Fibroblast of villous mesenchyme (primary cell): ENCODE data around the gene EIF3L. TPM values are rescaled to one million over a fixed set of nuclear protein-coding genes. Genes with fewer than 3 reads are reported as not detected.
A peak's percentile ranks its signal among the peaks of the same experiment; 100 is the strongest.

Source experiments
- DNase-seq: peaks from one replicate; pipeline ENCODE4 v3.0.0-alpha.2; 2010; ENCODE audit warnings: low read depth
- H3K4me3 ChIP-seq: 2 replicates; pipeline ENCODE4 v1.5.1; 2011; ENCODE audit warnings: low read depth, mild to moderate bottlenecking, low read length
- small RNA-seq: library from RNA; depleted of rRNA; stranded (forward); fragments of <200 nt; gene quantifications from one replicate; pipeline ENCODE3, GENCODE V24; 2012
- total RNA-seq: library from RNA; depleted of rRNA; stranded (reverse); fragments of >200 nt; gene quantifications from 2 replicates; pipeline ENCODE4 v1.2.3, GENCODE V29; 2012
- TF ChIP-seq, protein P1 (sequence below): IDR thresholded peaks from 2 replicates; pipeline ENCODE4 v1.5.1; 2012; ENCODE audit warnings: low read depth, mild to moderate bottlenecking, low read length; ENCODE audit not compliant: insufficient read depth

The EIF3L gene
- total RNA-seq, 1 donor, result 285 TPM

DNA sequence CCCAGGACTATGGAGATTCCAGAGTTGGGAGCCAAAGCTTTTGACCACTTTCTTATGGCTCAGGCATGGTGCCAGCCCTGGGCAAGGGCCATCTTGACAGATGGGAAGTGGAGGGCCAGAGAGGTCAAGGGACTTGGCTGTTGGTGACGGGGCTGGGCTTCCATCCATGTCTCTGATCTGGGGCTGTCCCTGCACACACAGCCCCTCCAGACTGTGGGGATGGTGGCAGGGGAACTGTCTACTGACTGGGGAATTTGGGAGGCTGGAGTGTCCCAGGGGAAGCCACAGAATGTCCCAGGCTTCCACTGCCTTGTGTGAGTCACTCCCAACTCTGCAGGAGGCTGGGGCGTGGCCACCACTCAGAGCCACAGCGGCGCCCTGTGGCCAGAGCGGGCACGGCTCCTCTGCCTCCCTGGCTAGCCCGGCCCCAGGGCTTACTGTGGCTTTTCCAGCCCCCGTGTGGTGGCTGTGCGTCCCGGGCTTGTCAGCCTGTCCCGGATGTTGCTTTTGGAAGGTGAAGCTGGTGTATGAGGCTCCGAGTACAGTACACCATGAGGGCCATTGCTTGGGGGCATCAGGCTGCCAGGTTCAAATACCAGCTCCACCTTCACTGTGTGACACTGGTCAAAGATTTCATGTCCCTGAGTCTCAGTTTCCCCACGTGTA lies 84.6 kb downstream of the EIF3L start:
- TF ChIP-seq, protein P1, sequence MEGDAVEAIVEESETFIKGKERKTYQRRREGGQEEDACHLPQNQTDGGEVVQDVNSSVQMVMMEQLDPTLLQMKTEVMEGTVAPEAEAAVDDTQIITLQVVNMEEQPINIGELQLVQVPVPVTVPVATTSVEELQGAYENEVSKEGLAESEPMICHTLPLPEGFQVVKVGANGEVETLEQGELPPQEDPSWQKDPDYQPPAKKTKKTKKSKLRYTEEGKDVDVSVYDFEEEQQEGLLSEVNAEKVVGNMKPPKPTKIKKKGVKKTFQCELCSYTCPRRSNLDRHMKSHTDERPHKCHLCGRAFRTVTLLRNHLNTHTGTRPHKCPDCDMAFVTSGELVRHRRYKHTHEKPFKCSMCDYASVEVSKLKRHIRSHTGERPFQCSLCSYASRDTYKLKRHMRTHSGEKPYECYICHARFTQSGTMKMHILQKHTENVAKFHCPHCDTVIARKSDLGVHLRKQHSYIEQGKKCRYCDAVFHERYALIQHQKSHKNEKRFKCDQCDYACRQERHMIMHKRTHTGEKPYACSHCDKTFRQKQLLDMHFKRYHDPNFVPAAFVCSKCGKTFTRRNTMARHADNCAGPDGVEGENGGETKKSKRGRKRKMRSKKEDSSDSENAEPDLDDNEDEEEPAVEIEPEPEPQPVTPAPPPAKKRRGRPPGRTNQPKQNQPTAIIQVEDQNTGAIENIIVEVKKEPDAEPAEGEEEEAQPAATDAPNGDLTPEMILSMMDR, result peak; percentile 99
- no peak overlapping the region for H3K4me3 ChIP-seq
- peak; percentile 87 for DNase-seq

Small RNA genes within 50 kb of the gene (small RNA-seq; reads per million reads assigned to genes)
- gene MIR659, result 1.2 reads per million, percentile 24 among the genes with 10 or more reads in this experiment

Other genes with a start within 250 kb of the EIF3L start
- gene GGA1, start 240.6 kb upstream of the EIF3L start, total RNA-seq, result 33.2 and 39.0 TPM in 2 replicates
- gene SH3BP1, start 209.8 kb upstream of the EIF3L start, total RNA-seq, result 9.0 and 11.2 TPM in 2 replicates
- 9.0 and 9.9 TPM in 2 replicates for gene PDXP, start 190.7 kb upstream of the EIF3L start, total RNA-seq
- gene LGALS1, start 173.8 kb upstream of the EIF3L start, total RNA-seq, result 3,707 and 5,728 TPM in 2 replicates
- gene NOL12, start 163.1 kb upstream of the EIF3L start, total RNA-seq, result 7.3 and 10.3 TPM in 2 replicates
- gene TRIOBP, start 152.4 kb upstream of the EIF3L start, total RNA-seq, result 121 and 141 TPM in 2 replicates
- gene GCAT, start 41.5 kb upstream of the EIF3L start, total RNA-seq, result 20.3 and 31.1 TPM in 2 replicates
- under 0.01 TPM in 1 of 2 replicates, not detected in the other for gene GALR3, start 26.0 kb upstream of the EIF3L start, total RNA-seq
- gene ANKRD54, start 5.1 kb upstream of the EIF3L start, total RNA-seq, result 24.8 and 28.5 TPM in 2 replicates
- 39.3 and 47.9 TPM in 2 replicates for gene MICALL1, start 56.9 kb downstream of the EIF3L start, total RNA-seq
- gene C22orf23, start 104.2 kb downstream of the EIF3L start, total RNA-seq, result 0.32 TPM in 1 of 2 replicates, not detected in the other
- 28.9 and 34.5 TPM in 2 replicates for gene POLR2F, start 104.3 kb downstream of the EIF3L start, total RNA-seq
- not detected in 2 replicates for gene SOX10, start 135.1 kb downstream of the EIF3L start, total RNA-seq
- gene PICK1, start 208.0 kb downstream of the EIF3L start, total RNA-seq, result 14.2 TPM in 2 replicates
- under 0.01 TPM in 1 of 2 replicates, not detected in the other for gene SLC16A8, start 234.8 kb downstream of the EIF3L start, total RNA-seq